ENCODE measurements around the gene LRRC8D.
A peak's percentile ranks its signal among the peaks of the same experiment; 100 is the strongest.
"Not testable (repeated sequence)": the region's sequence is repeated elsewhere in the genome, so short reads cannot be mapped to it uniquely, and the experiment has no call there.

Gene LRRC8D

DNA sequence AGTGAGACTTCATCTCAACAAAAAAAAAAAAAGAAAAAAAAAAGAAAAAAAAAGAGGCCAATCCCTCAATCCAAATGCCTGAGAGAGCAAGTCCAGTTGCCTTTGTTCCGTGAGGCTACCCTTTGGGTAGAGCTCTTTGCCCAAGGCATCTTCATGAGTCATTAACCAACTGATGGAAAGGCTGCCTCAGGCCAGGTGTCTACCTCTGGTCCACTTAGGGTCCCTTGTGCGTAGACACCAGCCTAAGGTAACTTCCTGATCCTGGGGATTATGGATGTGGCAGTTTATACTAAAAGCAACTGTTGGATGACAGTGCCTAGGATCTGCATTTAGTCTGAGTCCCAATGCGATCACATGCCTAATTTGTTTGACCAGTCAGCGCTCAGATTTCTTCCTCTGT, 153.4 kb downstream of the LRRC8D start:
- no peak for DNase-seq (ENCODE audit: low read depth)
- TF ChIP-seq, protein P1, sequence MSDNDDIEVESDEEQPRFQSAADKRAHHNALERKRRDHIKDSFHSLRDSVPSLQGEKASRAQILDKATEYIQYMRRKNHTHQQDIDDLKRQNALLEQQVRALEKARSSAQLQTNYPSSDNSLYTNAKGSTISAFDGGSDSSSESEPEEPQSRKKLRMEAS (IDR thresholded peaks at IDR 0.05; ENCODE audit: low read depth, low read length) = no peak
- TF ChIP-seq CTCF (IDR thresholded peaks at IDR 0.05; ENCODE audit: low read depth, low read length) (no peak), MYC (IDR thresholded peaks at IDR 0.05; ENCODE audit: low read depth, low read length) (no peak), POLR2A (IDR thresholded peaks at IDR 0.05; ENCODE audit: extremely low read depth, insufficient read length) (no peak)
- no peak overlapping the region for H3K4me3 ChIP-seq (ENCODE audit: low read depth, low read length)

GRCh38 chr1:89974696-89975470, 154.1 kb downstream of the LRRC8D start:
- no peak overlapping the region for H3K4me3 ChIP-seq (ENCODE audit: low read depth, low read length)
- TF ChIP-seq, protein P1 (IDR thresholded peaks at IDR 0.05; ENCODE audit: low read depth, low read length) = no peak
- TF ChIP-seq CTCF (IDR thresholded peaks at IDR 0.05; ENCODE audit: low read depth, low read length) = no peak
- no peak for TF ChIP-seq POLR2A (IDR thresholded peaks at IDR 0.05; ENCODE audit: extremely low read depth, insufficient read length)
- no peak for TF ChIP-seq MYC (IDR thresholded peaks at IDR 0.05; ENCODE audit: low read depth, low read length)
- DNase-seq (ENCODE audit: low read depth) = no peak

GRCh38 chr1:89975540-89976125, 154.8 kb downstream of the LRRC8D start:
- DNase-seq (ENCODE audit: low read depth) = peak; percentile 48
- H3K4me3 ChIP-seq (ENCODE audit: low read depth, low read length) = no peak overlapping the region
- TF ChIP-seq CTCF (IDR thresholded peaks at IDR 0.05; ENCODE audit: low read depth, low read length) (no peak), MYC (IDR thresholded peaks at IDR 0.05; ENCODE audit: low read depth, low read length) (no peak), POLR2A (IDR thresholded peaks at IDR 0.05; ENCODE audit: extremely low read depth, insufficient read length) (no peak)

- DNase-seq (ENCODE audit: low read depth) = no peak
- no peak for TF ChIP-seq CTCF (IDR thresholded peaks at IDR 0.05; ENCODE audit: low read depth, low read length)
- TF ChIP-seq POLR2A (IDR thresholded peaks at IDR 0.05; ENCODE audit: extremely low read depth, insufficient read length) = no peak
- no peak for TF ChIP-seq MYC (IDR thresholded peaks at IDR 0.05; ENCODE audit: low read depth, low read length)
- TF ChIP-seq, protein P1 (IDR thresholded peaks at IDR 0.05; ENCODE audit: low read depth, low read length) = no peak
- no peak overlapping the region for H3K4me3 ChIP-seq (ENCODE audit: low read depth, low read length)
Measured at GRCh38 chr1:89978755-89979154, 157.9 kb downstream of the LRRC8D start.

DNA sequence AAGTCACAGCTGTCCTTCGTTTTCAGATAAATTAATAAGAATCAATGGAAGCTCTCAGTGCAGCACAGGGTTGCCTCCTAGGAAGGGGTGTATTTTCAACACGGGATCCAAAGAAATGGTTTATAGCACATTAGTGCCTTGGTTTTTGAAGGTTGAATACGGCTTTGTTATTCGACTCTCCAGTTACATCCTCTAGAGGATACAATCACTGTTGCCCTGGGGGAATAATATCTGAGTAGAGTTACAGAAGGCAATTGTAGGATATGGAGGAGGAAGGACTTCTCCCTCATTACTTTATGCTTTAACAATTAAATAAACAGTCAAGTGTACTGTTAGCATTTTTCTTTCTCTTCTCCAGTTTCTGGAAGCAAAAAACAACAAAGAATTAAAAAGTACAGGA, 159.8 kb downstream of the LRRC8D start:
- TF ChIP-seq, protein P1 (IDR thresholded peaks at IDR 0.05; ENCODE audit: low read depth, low read length) = no peak
- TF ChIP-seq MYC (IDR thresholded peaks at IDR 0.05; ENCODE audit: low read depth, low read length) (no peak), POLR2A (IDR thresholded peaks at IDR 0.05; ENCODE audit: extremely low read depth, insufficient read length) (no peak), CTCF (IDR thresholded peaks at IDR 0.05; ENCODE audit: low read depth, low read length) (no peak)
- H3K4me3 ChIP-seq (ENCODE audit: low read depth, low read length) = no peak overlapping the region
- no peak for DNase-seq (ENCODE audit: low read depth)

DNA sequence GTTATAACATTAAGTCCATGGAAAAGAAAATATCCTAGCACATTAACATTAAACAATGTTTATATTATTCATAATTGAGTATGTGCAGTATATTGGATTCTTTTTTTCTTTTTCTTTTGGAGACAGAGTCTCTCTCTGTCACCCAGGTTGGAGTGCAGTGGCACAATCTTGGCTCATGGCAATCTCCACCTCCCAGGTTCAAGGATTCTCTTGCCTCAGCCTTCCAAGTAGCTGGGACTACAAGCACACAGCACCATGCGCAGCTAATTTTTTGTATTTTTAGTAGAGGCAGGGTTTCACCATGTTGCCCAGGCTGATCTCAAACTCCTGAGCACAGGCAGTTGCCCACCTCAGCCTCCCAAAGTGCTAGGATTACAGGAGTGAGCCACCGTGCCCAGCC, 162.0 kb downstream of the LRRC8D start:
- not testable (repeated sequence) for DNase-seq (ENCODE audit: low read depth); H3K4me3 ChIP-seq (ENCODE audit: low read depth, low read length)

DNA sequence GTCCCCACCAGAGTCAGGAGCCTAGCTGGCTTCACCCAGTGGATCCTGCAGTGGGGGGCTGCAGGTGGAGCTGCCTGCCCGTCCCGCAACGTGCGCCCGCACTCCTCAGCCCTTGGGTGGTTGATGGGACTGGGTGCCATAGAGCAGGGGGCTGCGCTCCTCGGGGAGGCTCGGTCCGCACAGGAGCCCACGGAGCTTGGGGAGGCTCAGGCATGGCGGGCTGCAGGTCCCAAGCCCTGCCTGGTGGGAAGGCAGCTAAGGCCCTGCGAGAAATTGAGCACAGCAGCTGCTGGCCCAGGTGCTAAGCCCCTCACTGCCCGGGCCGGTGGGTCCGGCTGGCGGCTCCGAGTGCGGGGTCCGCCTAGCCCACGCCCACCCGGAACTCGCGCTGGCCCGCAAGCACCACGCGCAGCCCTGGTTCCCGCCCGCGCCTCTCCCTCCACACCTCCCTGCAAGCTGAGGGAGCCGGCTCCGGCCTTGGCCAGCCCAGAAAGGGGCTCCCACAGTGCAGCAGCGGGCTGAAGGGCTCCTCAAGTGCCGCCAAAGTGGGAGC, 163.8 kb downstream of the LRRC8D start:
- H3K4me3 ChIP-seq (ENCODE audit: low read depth, low read length); DNase-seq (ENCODE audit: low read depth): not testable (repeated sequence)
